Loucy (cell line): ENCODE data around the gene TNRC6C.
"Not testable (repeated sequence)": the region's sequence is repeated elsewhere in the genome, so short reads cannot be mapped to it uniquely, and the experiment has no call there.

ENCODE experiments used
- H2AFZ ChIP-seq: fragments of 200-600 bp; sonication (generic); 2 replicates; pipeline ENCODE4 v1.6.0; 2016; ENCODE audit warnings: antibody characterized with exemption, mild to moderate bottlenecking, low read length, moderate library complexity
- H3F3A ChIP-seq: fragments of 200-600 bp; 2 replicates; pipeline ENCODE4 v1.6.0; 2016; ENCODE audit warnings: antibody characterized with exemption, low read depth, mild to moderate bottlenecking
- H3K27me3 ChIP-seq: fragments of 200-600 bp; sonication (generic); 2 replicates; pipeline ENCODE4 v1.6.1; 2014; ENCODE audit warnings: low read length, mild to moderate bottlenecking; ENCODE audit not compliant: insufficient read depth, poor library complexity, severe bottlenecking
- H3K36me3 ChIP-seq: fragments of 200-600 bp; sonication (generic); 2 replicates; pipeline ENCODE4 v1.6.1; 2016; ENCODE audit warnings: low read length; ENCODE audit not compliant: insufficient read depth
- H3K4me1 ChIP-seq: fragments of 200-600 bp; sonication (generic); 2 replicates; pipeline ENCODE4 v1.5.1; 2014; ENCODE audit warnings: low read length, mild to moderate bottlenecking; ENCODE audit not compliant: insufficient read depth, poor library complexity, severe bottlenecking
- H3K4me2 ChIP-seq: fragments of 200-600 bp; sonication (generic); 2 replicates; pipeline ENCODE4 v1.6.0; 2014; ENCODE audit warnings: antibody characterized with exemption, low read length, low read depth, mild to moderate bottlenecking; ENCODE audit not compliant: poor library complexity, severe bottlenecking
- H3K4me3 ChIP-seq: fragments of 200-600 bp; sonication (generic); 2 replicates; pipeline ENCODE4 v1.5.1; 2014; ENCODE audit warnings: low read length, mild to moderate bottlenecking, mixed read lengths; ENCODE audit not compliant: poor library complexity, severe bottlenecking
- H3K79me2 ChIP-seq: fragments of 200-600 bp; sonication (generic); 2 replicates; pipeline ENCODE4 v1.6.1; 2014; ENCODE audit warnings: low read length; ENCODE audit not compliant: insufficient read depth
- H3K9ac ChIP-seq: fragments of 200-600 bp; sonication (generic); 2 replicates; pipeline ENCODE4 v1.6.0; 2014; ENCODE audit warnings: mild to moderate bottlenecking, low read depth, low read length, moderate library complexity; ENCODE audit not compliant: poor library complexity, severe bottlenecking
- H3K9me2 ChIP-seq: fragments of 200-600 bp; sonication (generic); replicated peaks from 2 replicates; pipeline ENCODE4 v1.6.1; 2016; ENCODE audit warnings: low read depth, low read length, mixed read lengths
- H3K9me3 ChIP-seq: fragments of 200-600 bp; sonication (generic); 2 replicates; pipeline ENCODE4 v1.6.1; 2014; ENCODE audit warnings: mild to moderate bottlenecking, antibody characterized with exemption, low read length, low read depth; ENCODE audit not compliant: insufficient read depth
- H4K20me1 ChIP-seq: fragments of 200-600 bp; sonication (generic); 2 replicates; pipeline ENCODE4 v1.6.0; 2014; ENCODE audit warnings: antibody characterized with exemption, low read length, mild to moderate bottlenecking; ENCODE audit not compliant: insufficient read depth, poor library complexity, severe bottlenecking
- CTCF ChIP-seq: fragments of 200-600 bp; sonication (generic); conservative IDR thresholded peaks from 2 replicates; pipeline ENCODE4 v1.5.1; 2014; ENCODE audit warnings: mild to moderate bottlenecking, antibody characterized with exemption, low read length
- EZH2phosphoT487 ChIP-seq: fragments of 200-600 bp; IDR thresholded peaks from 2 replicates; pipeline ENCODE4 v1.6.1; 2018; ENCODE audit warnings: antibody characterized with exemption, mild to moderate bottlenecking, moderate library complexity, borderline replicate concordance

The TNRC6C gene

GRCh38 chr17:77966476-77966875 lies 8.0 kb downstream of the TNRC6C start:
- Histone ChIP-seq H3K27me3 (no peaks in the 10 kb centered on the region), H3K4me2 (peak overlapping the region; percentile 78), H3K9me3 (no peaks in the 10 kb centered on the region), H3K4me1 (peaks cover 53% of the 10 kb centered on the region), H3K9ac (no peak overlapping the region), H3K4me3 (peak overlapping the region; percentile 17), H4K20me1 (peaks cover 85% of the 10 kb centered on the region), H3K9me2 (no peaks in the 10 kb centered on the region), H3F3A (no peaks in the 10 kb centered on the region; the same call in 1 of the 2 replicates), H3K36me3 (peaks cover 4% of the 10 kb centered on the region), H2AFZ (no peak overlapping the region), H3K79me2 (peaks cover 100% of the 10 kb centered on the region)
- TF ChIP-seq CTCF (no peak), EZH2phosphoT487 (no peak)

- no peak overlapping the region for H2AFZ ChIP-seq
- H3K9me2 ChIP-seq, result no peaks in the 10 kb centered on the region
- H3K79me2 ChIP-seq, result peaks cover 100% of the 10 kb centered on the region
- no peaks in the 10 kb centered on the region; the same call in 1 of the 2 replicates for H3F3A ChIP-seq
- no peak for TF ChIP-seq CTCF
- TF ChIP-seq EZH2phosphoT487, result no peak
- peaks cover 31% of the 10 kb centered on the region for H3K4me1 ChIP-seq
- no peaks in the 10 kb centered on the region for H3K27me3 ChIP-seq
- H3K4me3 ChIP-seq, result no peak overlapping the region
- no peaks in the 10 kb centered on the region for H3K9me3 ChIP-seq
- H3K9ac ChIP-seq, result no peak overlapping the region
- H3K36me3 ChIP-seq, result peaks cover 7% of the 10 kb centered on the region
- H3K4me2 ChIP-seq, result no peak overlapping the region
- H4K20me1 ChIP-seq, result peaks cover 85% of the 10 kb centered on the region
Measured at GRCh38 chr17:77968788-77969187, 10.3 kb downstream of the TNRC6C start.

GRCh38 chr17:77972271-77972670 lies 13.8 kb downstream of the TNRC6C start:
- H3K36me3 ChIP-seq, H3K4me1 ChIP-seq, H3K9me3 ChIP-seq, H3F3A ChIP-seq, H2AFZ ChIP-seq, H3K27me3 ChIP-seq, H3K4me3 ChIP-seq, H3K4me2 ChIP-seq, H3K9ac ChIP-seq, H3K9me2 ChIP-seq: not testable (repeated sequence)
- peaks cover 82% of the 10 kb centered on the region for H4K20me1 ChIP-seq
- peaks cover 100% of the 10 kb centered on the region for H3K79me2 ChIP-seq

- H3K9me2 ChIP-seq, result no peaks in the 10 kb centered on the region
- H3K4me1 ChIP-seq, result peaks cover 4% of the 10 kb centered on the region
- no peaks in the 10 kb centered on the region for H3K27me3 ChIP-seq
- no peak overlapping the region for H3K4me3 ChIP-seq
- TF ChIP-seq EZH2phosphoT487 (no peak), CTCF (no peak)
- no peak overlapping the region for H3K9ac ChIP-seq
- no peak overlapping the region for H3K4me2 ChIP-seq
- peaks cover 90% of the 10 kb centered on the region for H4K20me1 ChIP-seq
- H3K79me2 ChIP-seq, result peaks cover 100% of the 10 kb centered on the region
- H2AFZ ChIP-seq, result no peak overlapping the region
- H3K9me3 ChIP-seq, result no peaks in the 10 kb centered on the region
- 0 out of 2 replicates have a peak, but pooled peaks cover 4% of the 10 kb centered on the region for H3F3A ChIP-seq
- H3K36me3 ChIP-seq, result peaks cover 7% of the 10 kb centered on the region
Measured at GRCh38 chr17:77973953-77974352, 15.4 kb downstream of the TNRC6C start.
